GM12891 (cell line): ENCODE data around the gene RAB1A.

Experiments used
- PAX5 ChIP-seq: IDR thresholded peaks from 2 replicates; pipeline ENCODE4 v1.6.1; 2011; ENCODE audit warnings: low read length, moderate library complexity, mild to moderate bottlenecking; ENCODE audit not compliant: insufficient read depth, severe bottlenecking
- POLR2A ChIP-seq: IDR thresholded peaks from 2 replicates; pipeline ENCODE4 v1.6.1; 2011; ENCODE audit warnings: low read depth, low read length, control low read depth
- POLR2AphosphoS5 ChIP-seq: IDR thresholded peaks from 2 replicates; pipeline ENCODE4 v1.6.1; 2011; ENCODE audit warnings: low read depth, low read length, control low read depth
- SPI1 ChIP-seq: IDR thresholded peaks from 2 replicates; pipeline ENCODE4 v1.6.1; 2011; ENCODE audit warnings: low read depth, low read length, control low read depth
- TAF1 ChIP-seq: IDR thresholded peaks from 2 replicates; pipeline ENCODE4 v1.6.1; 2011; ENCODE audit warnings: low read depth, low read length, control low read depth

- TF ChIP-seq POLR2A (no peak; the same call in 1 of the 2 replicates), PAX5 (no peak), TAF1 (no peak), POLR2AphosphoS5 (no peak), SPI1 (no peak)
Observed at GRCh38 chr2:65077898-65078297, 52.0 kb downstream of the RAB1A start.
